Heart left ventricle (tissue), 13 donors: ENCODE data around the gene FPR2.

Experiments
- POLR2A ChIP-seq, 2 donors: fragments of 450-650 bp; IDR thresholded peaks; one replicate each; pipeline ENCODE4 v1.6.1; 2017; ENCODE audit warnings: antibody characterized with exemption in 2 of 2, mild to moderate bottlenecking in 2 of 2, moderate library complexity in 2 of 2
- TF ChIP-seq, protein P1 (sequence below), 12 donors: fragments of 200-600 bp; sonication (generic) in 4 of 12; IDR thresholded peaks; one replicate each; pipeline versions ENCODE4 v1.5.0 to v1.8.0; 2018 to 2022; ENCODE audit warnings: antibody characterized with exemption in 12 of 12, mild to moderate bottlenecking in 5 of 12
- donor health status: ischemic (EF 13 %, LVEDD 7.1; RV severe dilation, severe dysfunction).
- donor health status: DM: no; HTN: yes; CAD: no.
- donor health status: DM: no; HTN: no; CAD: no.
- donor health status: ischemic (EF 25% LVEDD 6.9; RV normal size, moderate dysfunction).
- donor health status: ischemic (EF 25% LVEDD 5.7; RV mildly dilated, moderate dysfunction).
- donor health status: ischemic (EF 35%, LVEDD 5.7; RV mildly dilated, moderate dysfunction).
- donor health status: nonischemic (EF 11% LVEDD 7.7; RV severe dilation, severe dysfunction).
- donor health status: DM: yes; HTN: yes; CAD: no.
- donor health status: PGD.
- donor health status: ischemic (EF 29% LVEDD 5.4; RV normal size, mild dysfunction).
- donor health status: nonischemic (EF 23%, LVEDD 6.1; RV moderate dilation, normal function).

DNA sequence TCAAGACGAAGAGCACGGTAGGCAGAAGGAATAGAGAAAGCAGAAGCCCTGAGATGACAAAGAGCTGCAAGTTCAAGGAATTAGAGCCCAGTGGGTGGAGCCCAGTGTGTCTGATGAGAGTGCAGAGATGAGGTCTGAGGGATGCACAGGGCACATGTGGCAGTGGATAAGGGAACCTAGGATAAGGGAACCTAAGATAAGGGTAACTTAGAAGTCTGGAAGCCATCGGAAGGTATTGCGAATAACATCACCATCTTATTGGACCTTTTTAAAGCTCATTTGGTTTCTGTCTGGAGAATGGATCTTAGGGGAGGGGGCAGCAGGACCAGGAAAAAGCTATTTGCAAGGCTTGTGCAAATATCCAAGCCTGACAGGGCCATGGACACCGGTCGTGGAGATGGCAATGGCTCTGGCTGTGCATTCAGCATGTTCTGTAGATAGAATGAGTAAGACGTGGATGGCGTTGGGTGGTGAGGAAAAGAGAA is 35.3 kb downstream of the FPR2 start:
- TF ChIP-seq POLR2A (IDR thresholded peaks at IDR 0.05): peak in 1 of 2 donors; percentile 38
- TF ChIP-seq, protein P1, sequence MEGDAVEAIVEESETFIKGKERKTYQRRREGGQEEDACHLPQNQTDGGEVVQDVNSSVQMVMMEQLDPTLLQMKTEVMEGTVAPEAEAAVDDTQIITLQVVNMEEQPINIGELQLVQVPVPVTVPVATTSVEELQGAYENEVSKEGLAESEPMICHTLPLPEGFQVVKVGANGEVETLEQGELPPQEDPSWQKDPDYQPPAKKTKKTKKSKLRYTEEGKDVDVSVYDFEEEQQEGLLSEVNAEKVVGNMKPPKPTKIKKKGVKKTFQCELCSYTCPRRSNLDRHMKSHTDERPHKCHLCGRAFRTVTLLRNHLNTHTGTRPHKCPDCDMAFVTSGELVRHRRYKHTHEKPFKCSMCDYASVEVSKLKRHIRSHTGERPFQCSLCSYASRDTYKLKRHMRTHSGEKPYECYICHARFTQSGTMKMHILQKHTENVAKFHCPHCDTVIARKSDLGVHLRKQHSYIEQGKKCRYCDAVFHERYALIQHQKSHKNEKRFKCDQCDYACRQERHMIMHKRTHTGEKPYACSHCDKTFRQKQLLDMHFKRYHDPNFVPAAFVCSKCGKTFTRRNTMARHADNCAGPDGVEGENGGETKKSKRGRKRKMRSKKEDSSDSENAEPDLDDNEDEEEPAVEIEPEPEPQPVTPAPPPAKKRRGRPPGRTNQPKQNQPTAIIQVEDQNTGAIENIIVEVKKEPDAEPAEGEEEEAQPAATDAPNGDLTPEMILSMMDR (IDR thresholded peaks at IDR 0.05): no peak
